PC-3 (cell line): ENCODE measurements around the gene URB2. TPM values are rescaled to one million over a fixed set of nuclear protein-coding genes. Genes with fewer than 3 reads are reported as not detected.

Experiments
- ATAC-seq: fragments of 200-7000 bp; cut with Tn5 transposase; 2 replicates; pipeline ENCODE4 v1.9.1; 2020; ENCODE audit warnings: mild to moderate bottlenecking, moderate library complexity
- BruUV-seq: library from RNA; stranded (reverse); fragments of 400-500 nt; replicated peaks from 2 replicates; lab custom pipeline; 2021; lab: Mats Ljungman, UMichigan
- CTCF ChIA-PET: fragments of 300-600 bp; sonication (Branson Sonifier 250); formaldehyde crosslinking; loops from one replicate; lab custom pipeline; 2022; ENCODE audit warnings: antibody characterized with exemption; lab: Charles Lee
- POLR2A ChIA-PET: fragments of 300-600 bp; sonication (Branson Sonifier 250); formaldehyde crosslinking; loops from one replicate; lab custom pipeline; 2022; ENCODE audit warnings: antibody characterized with exemption; ENCODE audit not compliant: unreplicated experiment; lab: Charles Lee
- DNase-seq: peaks from one replicate; pipeline ENCODE4 v3.0.0-alpha.2; 2015
- H2AFZ ChIP-seq: fragments of 300-600 bp; sonication (generic); 2 replicates; pipeline ENCODE4 v1.6.0; 2016; ENCODE audit warnings: antibody characterized with exemption, low read length
- H3F3A ChIP-seq: fragments of 300-600 bp; sonication (generic); one replicate; pipeline ENCODE4 v1.6.0; 2017; ENCODE audit warnings: antibody characterized with exemption, low read length, control low read depth, mild to moderate bottlenecking; ENCODE audit not compliant: unreplicated experiment
- H3K27ac ChIP-seq: fragments of 300-600 bp; sonication (generic); 2 replicates; pipeline ENCODE4 v1.5.1; 2016; ENCODE audit warnings: mild to moderate bottlenecking, low read length
- H3K27me3 ChIP-seq: fragments of 300-600 bp; sonication (generic); 2 replicates; pipeline ENCODE4 v1.6.1; 2016; ENCODE audit warnings: low read length, mixed read lengths
- H3K36me3 ChIP-seq: fragments of 300-600 bp; sonication (generic); 2 replicates; pipeline ENCODE4 v1.6.1; 2016; ENCODE audit warnings: low read depth, mixed run types, low read length, mixed read lengths
- H3K4me1 ChIP-seq: fragments of 300-600 bp; sonication (generic); 2 replicates; pipeline ENCODE4 v1.5.1; 2016; ENCODE audit warnings: low read length; ENCODE audit not compliant: insufficient read depth
- H3K4me2 ChIP-seq: fragments of 300-600 bp; sonication (generic); 2 replicates; pipeline ENCODE4 v1.6.0; 2016; ENCODE audit warnings: low read length
- H3K4me3 ChIP-seq: fragments of 300-600 bp; sonication (generic); 2 replicates; pipeline ENCODE4 v1.5.1; 2016; ENCODE audit warnings: mild to moderate bottlenecking, low read length, mixed read lengths
- H3K79me2 ChIP-seq: fragments of 300-600 bp; sonication (generic); 2 replicates; pipeline ENCODE4 v1.6.1; 2017; ENCODE audit warnings: low read length, mixed read lengths
- H3K9ac ChIP-seq: fragments of 300-600 bp; sonication (generic); 2 replicates; pipeline ENCODE4 v1.6.0; 2016; ENCODE audit warnings: mild to moderate bottlenecking, low read length
- H3K9me2 ChIP-seq: fragments of 300-600 bp; sonication (generic); replicated peaks from 2 replicates; pipeline ENCODE4 v1.6.1; 2016; ENCODE audit warnings: mixed run types, low read length, mixed read lengths
- H3K9me3 ChIP-seq: fragments of 300-600 bp; sonication (generic); 2 replicates; pipeline ENCODE4 v1.6.1; 2016; ENCODE audit warnings: low read length, mixed read lengths
- H4K20me1 ChIP-seq: fragments of 300-600 bp; sonication (generic); 2 replicates; pipeline ENCODE4 v1.6.1; 2016; ENCODE audit warnings: low read length, mixed read lengths
- CTCF ChIP-seq: fragments of 300-600 bp; sonication (generic); conservative IDR thresholded peaks from 2 replicates; pipeline ENCODE4 v1.5.1; 2017; ENCODE audit warnings: antibody characterized with exemption, low read depth, mild to moderate bottlenecking, low read length
- EZH2 ChIP-seq: fragments of 300-600 bp; sonication (generic); IDR thresholded peaks from one replicate; pipeline ENCODE4 v1.6.1; 2017; ENCODE audit warnings: antibody characterized with exemption, mild to moderate bottlenecking, low read length; ENCODE audit not compliant: unreplicated experiment
- EZH2phosphoT487 ChIP-seq: fragments of 300-600 bp; sonication (generic); IDR thresholded peaks from 2 replicates; pipeline ENCODE4 v1.6.1; 2018; ENCODE audit warnings: mild to moderate bottlenecking, antibody characterized with exemption, low read length, borderline replicate concordance
- intact Hi-C: fragments of 100-400 bp; cut with micrococcal nuclease; formaldehyde crosslinking; loops from 2 replicates; pipeline ENCODE4 v1.9.0; 2023
- total RNA-seq: library from RNA; depleted of rRNA; stranded (reverse); fragments of >200 nt; gene quantifications from 2 replicates; pipeline ENCODE4 v1.2.3, GENCODE V29; 2014

URB2 gene
- total RNA-seq, 1 experiment from 2014 or later, result 26.2 TPM

- no TSS peak for BruUV-seq
- Histone ChIP-seq H3K9me2 (no peaks in the 10 kb centered on the region), H3K79me2 (peaks cover 92% of the 10 kb centered on the region), H4K20me1 (peaks cover 57% of the 10 kb centered on the region), H3K4me3 (0 out of 2 replicates have a peak overlapping the region, but pooled peaks have one; percentile 82), H3K36me3 (no peaks in the 10 kb centered on the region; the same call in 1 of the 2 replicates), H2AFZ (no peak overlapping the region), H3K9me3 (no peaks in the 10 kb centered on the region), H3F3A (no peaks in the 10 kb centered on the region), H3K27ac (no peak overlapping the region), H3K4me2 (no peak overlapping the region), H3K4me1 (peaks cover 19% of the 10 kb centered on the region), H3K27me3 (no peaks in the 10 kb centered on the region), H3K9ac (no peak overlapping the region)
- CTCF ChIA-PET, result no interaction called here
- ATAC-seq, result no peak
- TF ChIP-seq EZH2phosphoT487 (no peak), CTCF (no peak), EZH2 (no peak)
- POLR2A ChIA-PET, result no interaction called here
- DNase-seq, result no peak
- intact Hi-C loops, result no loop called here
Measured at GRCh38 chr1:229623225-229623624, 2.8 kb upstream of the URB2 start.

GRCh38 chr1:229623838-229624237 lies 2.2 kb upstream of the URB2 start:
- Histone ChIP-seq H3K27ac (no peak overlapping the region), H3K4me3 (peak overlapping the region; percentile 82), H2AFZ (no peak overlapping the region), H3K27me3 (no peaks in the 10 kb centered on the region), H3K9me2 (no peaks in the 10 kb centered on the region), H3F3A (no peaks in the 10 kb centered on the region), H3K4me1 (peaks cover 21% of the 10 kb centered on the region), H3K9ac (no peak overlapping the region), H3K79me2 (peaks cover 92% of the 10 kb centered on the region), H3K9me3 (no peaks in the 10 kb centered on the region), H3K4me2 (peak overlapping the region; percentile 90), H4K20me1 (peaks cover 59% of the 10 kb centered on the region), H3K36me3 (no peaks in the 10 kb centered on the region; the same call in 1 of the 2 replicates)
- intact Hi-C loops, result no loop called here
- ATAC-seq (no peak), DNase-seq (no peak)
- ChIA-PET POLR2A (interaction anchor here (0.5 kb wide), 1 partner anchor 23 kb away, joined by 3 read pairs; no protein-coding TSS in a partner anchor), CTCF (interaction anchor here (1.1 kb wide), 1 partner anchor 65 kb away, joined by 4 read pairs; the partner anchor contains the start of gene ABCB10)
- no TSS peak for BruUV-seq
- no peak for TF ChIP-seq CTCF
- no peak for TF ChIP-seq EZH2
- no peak for TF ChIP-seq EZH2phosphoT487

GRCh38 chr1:229624521-229625070 lies 1.5 kb upstream of the URB2 start:
- no peaks in the 10 kb centered on the region for H3K9me3 ChIP-seq
- H3K27ac ChIP-seq, result no peak overlapping the region
- H3K4me3 ChIP-seq, result peak overlapping the region; percentile 82
- ATAC-seq, result no peak
- H3K4me2 ChIP-seq, result peak overlapping the region; percentile 90
- no peaks in the 10 kb centered on the region for H3F3A ChIP-seq
- peaks cover 26% of the 10 kb centered on the region for H3K4me1 ChIP-seq
- ChIA-PET POLR2A (interaction anchor here (0.5 kb wide), 1 partner anchor 23 kb away, joined by 3 read pairs; no protein-coding TSS in a partner anchor), CTCF (interaction anchor here (1.1 kb wide), 1 partner anchor 66 kb away, joined by 4 read pairs; the partner anchor contains the start of gene ABCB10)
- BruUV-seq, result no TSS peak
- H4K20me1 ChIP-seq, result peaks cover 58% of the 10 kb centered on the region
- no peak for TF ChIP-seq EZH2
- no peak for TF ChIP-seq EZH2phosphoT487
- no peaks in the 10 kb centered on the region for H3K27me3 ChIP-seq
- intact Hi-C loops, result no loop called here
- DNase-seq, result no peak
- peak overlapping the region; percentile 70 for H2AFZ ChIP-seq
- H3K9me2 ChIP-seq, result no peaks in the 10 kb centered on the region
- peaks cover 92% of the 10 kb centered on the region for H3K79me2 ChIP-seq
- no peaks in the 10 kb centered on the region; the same call in 1 of the 2 replicates for H3K36me3 ChIP-seq
- H3K9ac ChIP-seq, result peak overlapping the region; percentile 76
